ENCODE results near the gene MID1.

GRCh38 chrX:10423716-10424115 lies 196.7 kb downstream of the MID1 start:
- TF ChIP-seq ZBTB48 (tag by site-specific recombination; IDR thresholded peaks at IDR 0.05) (no peak), ZBTB8A (tag by site-specific recombination; IDR thresholded peaks at IDR 0.05) (no peak), ZNF16 (tag by site-specific recombination; IDR thresholded peaks at IDR 0.05; ENCODE audit: low read depth) (no peak), CTCF (tag by site-specific recombination; IDR thresholded peaks at IDR 0.05) (no peak), ZNF707 (tag by site-specific recombination; IDR thresholded peaks at IDR 0.05) (no peak), SP2 (tag by site-specific recombination; IDR thresholded peaks at IDR 0.05) (no peak), PATZ1 (tag by site-specific recombination; IDR thresholded peaks at IDR 0.05) (no peak), ZNF350 (tag by site-specific recombination; IDR thresholded peaks at IDR 0.05) (no peak), SETDB1 (IDR thresholded peaks at IDR 0.05; ENCODE audit: insufficient read length, low read length) (no peak), ZNF585B (tag by site-specific recombination; IDR thresholded peaks at IDR 0.05) (no peak)
